HG03066 (cell line): Measurements from ENCODE around the gene GTSE1.

Experiments used
- ATAC-seq: cut with Tn5 transposase; IDR thresholded peaks from one replicate; pipeline ENCODE4 v1.9.1; 2021; ENCODE audit warnings: low read depth; ENCODE audit not compliant: unreplicated experiment

The GTSE1 gene

DNA sequence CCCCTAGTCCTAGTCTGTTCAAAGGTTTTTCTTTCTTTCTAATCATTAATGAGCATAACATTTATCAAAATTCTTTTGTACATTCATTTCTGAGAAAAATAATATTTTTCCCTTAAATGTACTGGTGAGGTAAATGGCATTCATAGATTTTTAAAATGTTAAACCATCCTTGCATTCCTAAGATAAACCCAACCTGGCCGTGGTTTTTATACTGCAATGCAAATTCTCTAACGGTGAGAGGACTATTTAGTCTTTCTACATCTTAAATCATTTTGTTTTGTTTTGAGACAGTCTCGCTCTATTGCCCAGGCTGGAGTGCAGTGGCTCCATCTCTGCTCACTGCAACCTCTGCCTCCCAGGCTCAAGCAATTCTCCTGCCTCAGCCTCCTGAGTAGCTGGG lies 79.4 kb downstream of the GTSE1 start:
- no peak for ATAC-seq

DNA sequence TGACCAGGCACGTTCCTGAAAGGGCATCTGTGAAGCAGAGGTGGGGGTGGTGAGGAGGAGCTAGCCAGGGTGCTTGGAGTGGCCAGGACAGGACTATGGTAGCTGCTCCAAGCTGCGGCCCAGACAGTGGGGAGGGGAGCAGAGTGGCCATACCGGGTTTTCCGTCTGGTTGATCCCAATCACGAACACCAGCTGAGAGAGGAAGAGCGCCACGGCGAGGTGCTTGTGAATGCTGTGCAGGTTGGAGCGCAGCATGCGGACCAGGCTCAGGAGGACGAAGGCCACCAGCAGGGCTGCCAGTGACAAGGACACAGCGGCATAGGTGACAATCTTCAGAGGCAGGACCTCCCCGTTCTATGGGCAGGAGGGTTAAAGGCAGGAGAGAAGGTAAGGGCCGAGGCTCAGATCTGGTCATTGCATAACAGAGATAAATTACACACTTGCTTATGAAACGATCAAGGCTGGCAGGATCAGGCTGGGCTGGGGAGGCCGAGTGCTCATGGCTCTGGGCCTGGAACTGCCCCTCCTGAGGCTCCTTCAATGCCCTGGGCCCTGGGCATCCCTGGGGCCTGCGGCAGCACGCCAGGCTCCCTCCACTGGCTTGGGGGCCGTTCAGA lies 80.3 kb downstream of the GTSE1 start:
- no peak for ATAC-seq

DNA sequence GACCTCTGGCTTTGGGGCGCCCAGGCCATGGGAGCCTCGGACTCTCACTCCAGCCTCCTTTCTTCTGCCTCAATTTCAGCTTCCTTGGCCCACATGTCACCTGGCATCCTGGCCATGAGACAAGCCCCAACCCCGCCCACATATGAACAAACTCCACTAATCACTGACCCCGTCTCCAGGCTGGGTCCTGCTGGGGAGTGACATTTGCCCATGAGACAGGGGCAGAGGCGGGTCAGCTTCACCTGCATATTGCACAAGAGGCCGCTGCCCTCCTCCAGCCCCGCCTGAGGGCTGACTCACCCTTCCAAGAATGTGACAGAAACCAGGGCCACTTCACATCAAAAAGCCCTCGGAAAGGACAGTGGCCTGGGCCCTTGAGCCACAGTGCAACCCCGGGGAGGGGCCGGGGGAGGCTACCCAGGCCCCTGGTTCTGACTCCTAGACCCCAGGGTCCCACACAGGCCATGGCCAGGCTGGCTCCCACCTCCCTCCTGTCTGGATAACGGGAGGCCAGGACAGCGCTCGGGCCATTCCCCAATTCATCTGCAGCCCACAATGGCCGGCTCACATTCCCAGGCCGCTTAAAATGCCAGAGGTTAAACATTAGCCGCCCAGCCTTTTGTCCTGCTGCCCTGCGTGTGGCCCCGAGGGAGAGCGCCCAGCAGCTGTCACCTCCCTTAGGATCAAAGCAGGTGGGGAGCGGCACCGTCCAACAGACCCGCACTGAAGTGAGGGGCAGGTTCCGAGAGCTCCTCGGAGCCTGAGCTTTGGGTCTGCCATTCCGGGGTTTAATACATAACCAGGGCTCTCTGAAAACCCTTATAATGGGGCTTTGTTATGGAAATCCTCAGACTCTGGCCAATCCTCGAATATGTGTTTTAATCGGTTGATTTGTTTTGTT lies 81.1 kb downstream of the GTSE1 start:
- no peak for ATAC-seq

DNA sequence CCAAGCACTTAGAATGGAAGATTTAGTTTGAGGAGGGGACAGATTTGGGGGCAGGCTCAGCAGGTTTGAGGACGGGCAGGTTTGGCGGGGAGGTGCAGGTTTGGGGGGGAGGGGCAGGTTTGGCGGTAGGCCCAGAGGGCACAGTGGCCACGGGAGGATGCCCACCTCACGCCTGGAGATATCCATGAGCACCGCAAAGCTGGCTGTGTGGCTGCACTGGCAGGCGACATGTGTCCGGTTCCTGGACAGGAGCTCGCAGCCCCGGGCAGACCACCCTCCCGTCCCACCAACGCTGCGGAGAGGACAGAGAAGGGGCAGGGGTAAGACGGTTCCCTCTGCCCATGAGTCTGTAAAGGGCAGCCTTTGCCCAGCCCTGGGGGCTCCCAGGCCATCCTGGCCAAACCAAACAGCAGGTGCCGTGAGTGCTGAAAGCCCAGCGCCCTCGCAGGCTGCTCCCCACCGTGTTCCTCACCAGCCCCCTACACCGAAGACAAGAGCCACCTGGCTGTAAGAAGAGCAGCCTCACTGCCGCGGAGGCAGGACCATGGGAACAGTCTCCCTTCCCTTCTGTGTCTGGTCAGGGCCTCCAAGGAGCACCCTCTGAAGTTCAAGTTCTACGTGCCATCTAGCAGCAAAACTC lies 81.9 kb downstream of the GTSE1 start:
- no peak for ATAC-seq

DNA sequence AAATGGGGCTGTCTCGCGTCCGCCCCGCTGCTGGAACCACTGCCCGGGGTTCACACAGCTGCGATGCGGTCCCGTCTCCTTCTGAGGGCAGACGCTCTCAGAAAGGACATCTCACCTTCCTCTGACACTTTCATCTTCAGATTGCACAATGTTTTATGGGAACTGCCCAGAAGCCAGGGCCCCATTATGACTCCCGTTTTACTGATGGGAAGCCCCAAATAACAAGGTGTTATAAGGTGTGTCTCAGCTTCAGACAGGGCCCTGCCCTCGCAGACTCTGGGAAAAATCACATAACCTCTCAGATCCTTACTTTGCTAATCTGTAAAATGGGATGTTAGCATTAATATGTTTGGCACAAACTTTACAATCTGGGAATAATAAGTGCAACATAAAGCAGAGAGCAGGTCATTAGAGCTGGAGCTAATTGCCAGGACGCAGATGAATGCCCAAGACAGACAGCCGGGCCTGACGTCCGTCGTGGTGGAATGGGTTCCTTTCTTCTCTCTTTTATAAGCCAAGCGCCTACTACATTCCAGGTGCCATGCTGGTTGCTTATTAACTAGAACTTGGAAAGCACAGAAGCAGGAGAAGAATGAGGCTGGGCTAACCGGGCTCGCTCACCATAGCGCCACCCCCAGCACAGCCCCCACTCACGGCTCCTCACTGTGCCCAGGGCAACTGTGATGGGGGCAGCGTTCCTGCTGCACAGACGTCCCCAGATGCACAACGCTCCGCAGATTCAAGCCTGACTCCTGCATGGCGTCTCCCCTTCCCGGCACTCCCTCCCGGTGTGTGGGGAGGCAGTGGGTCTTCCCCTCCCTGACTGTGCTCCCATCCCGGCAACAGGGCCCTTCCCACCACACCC lies 82.6 kb downstream of the GTSE1 start:
- ATAC-seq = no peak

DNA sequence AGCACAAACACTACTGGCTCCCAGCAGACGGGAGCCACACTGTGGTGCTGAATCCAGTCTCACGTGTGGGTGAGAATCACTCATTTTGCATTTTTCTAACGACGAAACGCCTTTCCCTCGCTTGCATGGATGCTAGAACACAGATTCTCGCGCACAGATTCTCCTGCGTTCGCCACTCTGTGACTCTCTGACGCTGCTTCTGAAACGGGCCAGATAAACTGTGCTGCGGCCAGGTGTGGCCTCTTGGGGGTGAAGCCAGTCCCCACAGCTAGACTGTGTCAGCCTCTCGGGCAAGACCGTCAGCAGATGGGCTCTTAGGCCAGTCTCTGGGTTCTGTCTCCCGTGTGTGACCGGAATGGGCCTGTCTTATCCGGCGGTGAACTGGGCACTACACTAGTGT lies 83.4 kb downstream of the GTSE1 start:
- no peak for ATAC-seq
